HG03066 (cell line): ENCODE measurements around the gene ICAM3.

Source experiments
- ATAC-seq: cut with Tn5 transposase; IDR thresholded peaks from one replicate; pipeline ENCODE4 v1.9.1; 2021; ENCODE audit warnings: low read depth; ENCODE audit not compliant: unreplicated experiment

Gene ICAM3

DNA sequence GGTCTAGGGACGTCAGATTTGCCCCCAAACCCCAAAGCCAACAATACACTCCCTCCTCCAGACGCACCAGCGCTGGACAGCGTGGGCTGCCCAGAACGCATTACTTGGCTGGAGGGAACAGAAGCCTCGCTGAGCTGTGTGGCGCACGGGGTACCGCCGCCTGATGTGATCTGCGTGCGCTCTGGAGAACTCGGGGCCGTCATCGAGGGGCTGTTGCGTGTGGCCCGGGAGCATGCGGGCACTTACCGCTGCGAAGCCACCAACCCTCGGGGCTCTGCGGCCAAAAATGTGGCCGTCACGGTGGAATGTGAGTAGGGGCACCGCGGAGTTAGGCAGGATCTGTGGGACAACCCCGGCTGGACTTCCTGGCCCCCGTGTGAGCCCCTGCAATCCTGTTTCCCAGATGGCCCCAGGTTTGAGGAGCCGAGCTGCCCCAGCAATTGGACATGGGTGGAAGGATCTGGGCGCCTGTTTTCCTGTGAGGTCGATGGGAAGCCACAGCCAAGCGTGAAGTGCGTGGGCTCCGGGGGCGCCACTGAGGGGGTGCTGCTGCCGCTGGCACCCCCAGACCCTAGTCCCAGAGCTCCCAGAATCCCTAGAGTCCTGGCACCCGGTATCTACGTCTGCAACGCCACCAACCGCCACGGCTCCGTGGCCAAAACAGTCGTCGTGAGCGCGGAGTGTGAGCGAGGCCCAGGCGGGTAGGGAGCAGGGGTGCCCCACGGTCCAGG is 45.6 kb downstream of the ICAM3 start:
- ATAC-seq = no peak

- ATAC-seq = no peak
Observed at GRCh38 chr19:10292789-10293636, 46.4 kb downstream of the ICAM3 start.

DNA sequence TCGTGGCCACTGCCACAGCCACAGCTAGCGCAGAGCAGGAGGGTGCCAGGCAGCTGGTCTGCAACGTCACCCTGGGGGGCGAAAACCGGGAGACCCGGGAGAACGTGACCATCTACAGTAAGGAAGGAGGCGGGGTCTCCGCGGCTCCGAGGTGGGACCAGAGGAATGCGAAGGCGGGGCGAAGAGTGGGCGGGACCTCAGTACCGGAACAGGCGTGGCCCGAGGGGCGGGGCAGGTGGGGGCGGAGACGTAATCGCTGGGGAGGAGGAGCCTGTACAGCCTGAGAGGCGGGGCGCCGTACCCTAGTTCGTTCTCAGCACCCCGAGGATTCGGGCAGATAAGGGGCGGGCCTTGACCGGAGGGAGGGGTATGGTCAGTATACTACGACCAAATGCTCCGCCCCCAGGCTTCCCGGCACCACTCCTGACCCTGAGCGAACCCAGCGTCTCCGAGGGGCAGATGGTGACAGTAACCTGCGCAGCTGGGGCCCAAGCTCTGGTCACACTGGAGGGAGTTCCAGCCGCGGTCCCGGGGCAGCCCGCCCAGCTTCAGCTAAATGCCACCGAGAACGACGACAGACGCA is 47.1 kb downstream of the ICAM3 start:
- no peak for ATAC-seq

DNA sequence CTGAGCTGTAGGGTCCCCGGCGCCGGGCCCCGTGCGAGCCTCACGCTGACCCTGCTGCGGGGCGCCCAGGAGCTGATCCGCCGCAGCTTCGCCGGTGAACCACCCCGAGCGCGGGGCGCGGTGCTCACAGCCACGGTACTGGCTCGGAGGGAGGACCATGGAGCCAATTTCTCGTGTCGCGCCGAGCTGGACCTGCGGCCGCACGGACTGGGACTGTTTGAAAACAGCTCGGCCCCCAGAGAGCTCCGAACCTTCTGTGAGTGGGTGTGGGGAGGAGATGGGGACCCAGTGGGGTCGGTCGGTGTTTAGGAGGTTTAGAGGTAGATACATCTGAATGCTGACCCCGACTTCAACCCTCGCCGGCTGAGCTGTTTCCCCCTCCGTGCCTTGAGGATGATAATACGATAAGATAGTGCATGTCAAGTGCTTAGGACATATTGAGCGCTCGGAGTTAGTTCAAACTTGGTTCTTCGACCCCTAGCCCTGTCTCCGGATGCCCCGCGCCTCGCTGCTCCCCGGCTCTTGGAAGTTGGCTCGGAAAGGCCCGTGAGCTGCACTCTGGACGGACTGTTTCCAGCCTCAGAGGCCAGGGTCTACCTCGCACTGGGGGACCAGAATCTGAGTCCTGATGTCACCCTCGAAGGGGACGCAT is 47.7 kb downstream of the ICAM3 start:
- no peak for ATAC-seq

DNA sequence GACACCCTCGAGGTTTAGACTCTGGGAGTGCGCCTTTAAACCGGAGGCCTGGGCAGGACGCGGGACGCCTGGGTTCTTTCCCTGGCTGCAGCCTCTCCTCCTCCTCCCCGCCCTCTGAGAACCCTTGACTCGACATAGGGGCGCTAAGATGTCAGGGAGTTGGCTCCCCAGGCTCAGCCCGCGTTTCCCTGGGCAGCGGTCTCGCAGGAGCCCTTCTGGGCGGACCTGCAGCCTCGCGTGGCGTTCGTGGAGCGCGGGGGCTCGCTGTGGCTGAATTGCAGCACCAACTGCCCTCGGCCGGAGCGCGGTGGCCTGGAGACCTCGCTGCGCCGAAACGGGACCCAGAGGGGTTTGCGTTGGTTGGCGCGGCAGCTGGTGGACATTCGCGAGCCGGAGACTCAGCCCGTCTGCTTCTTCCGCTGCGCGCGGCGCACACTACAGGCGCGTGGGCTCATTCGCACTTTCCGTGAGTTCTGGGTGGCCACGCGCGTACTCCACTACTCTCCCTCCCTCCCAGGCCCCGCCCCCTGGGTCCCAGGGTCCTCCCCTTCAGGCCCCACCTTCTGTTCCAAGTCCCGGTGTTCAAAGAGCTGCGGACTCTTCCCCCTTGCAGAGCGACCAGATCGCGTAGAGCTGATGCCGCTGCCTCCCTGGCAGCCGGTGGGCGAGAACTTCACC is 48.4 kb downstream of the ICAM3 start:
- no peak for ATAC-seq

DNA sequence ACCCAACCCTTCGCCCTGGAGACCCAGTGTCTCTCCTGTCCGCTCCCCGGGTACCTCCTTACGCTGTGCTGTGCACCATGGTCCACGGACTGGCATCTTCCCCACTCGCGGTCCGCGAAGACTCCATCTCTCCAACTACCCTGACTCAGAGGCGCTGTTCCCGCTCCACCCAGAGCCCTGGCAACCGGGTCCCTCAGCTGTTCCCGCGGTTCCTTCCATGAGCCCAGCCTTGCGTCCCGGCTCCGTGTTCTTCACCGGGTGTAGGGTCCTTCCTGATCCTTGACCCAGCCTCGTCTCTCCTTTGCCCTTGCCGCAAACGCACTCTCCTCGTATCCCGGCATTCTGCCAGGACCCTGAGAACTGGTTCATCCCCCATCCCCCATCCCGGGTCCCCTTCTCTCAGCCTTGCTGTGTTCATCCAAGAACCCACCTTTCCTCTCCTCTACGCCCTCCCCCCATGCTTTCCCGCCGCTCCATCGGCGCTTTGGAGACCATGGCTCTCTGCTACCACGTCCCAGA is 49.0 kb downstream of the ICAM3 start:
- ATAC-seq = no peak

GRCh38 chr19:10289836-10290356 is 49.5 kb downstream of the ICAM3 start, which contains the start of gene ICAM5:
Gene ICAM5, plus strand, starts transcription at chr19:10289952. Its CDS starts 92 bp downstream, at chr19:10290044.
- no peak for ATAC-seq

DNA sequence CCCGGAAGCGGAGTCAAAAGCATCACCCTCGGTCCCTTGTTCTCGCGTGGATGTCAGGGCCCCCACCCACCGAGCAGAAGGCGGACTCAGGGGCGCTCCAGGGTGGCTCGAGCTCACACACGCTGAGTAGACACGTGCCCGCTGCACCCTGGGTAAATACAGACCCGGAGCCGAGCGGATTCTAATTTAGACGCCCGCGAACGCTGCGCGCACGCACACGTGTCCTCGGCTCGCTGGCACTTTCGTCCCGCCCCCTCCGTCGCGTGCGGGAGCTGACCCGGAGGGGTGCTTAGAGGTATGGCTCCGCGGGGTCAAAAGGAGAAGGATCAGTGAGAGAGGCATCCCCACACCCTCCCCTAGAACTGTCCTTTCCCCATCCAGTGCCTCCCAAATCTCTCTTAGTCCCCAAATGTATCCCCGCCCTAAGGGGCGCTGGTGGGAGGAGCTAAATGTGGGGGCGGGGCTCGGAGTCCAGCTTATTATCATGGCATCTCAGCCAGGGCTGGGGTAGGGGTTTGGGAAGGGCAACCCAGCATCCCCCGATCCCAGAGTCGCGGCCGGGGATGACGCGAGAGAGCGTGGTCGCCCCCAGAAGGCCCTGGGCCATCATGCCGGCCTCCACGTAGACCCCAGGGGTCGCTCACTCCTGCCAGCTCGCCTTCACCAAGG is 50.1 kb downstream of the ICAM3 start:
- ATAC-seq = no peak

GRCh38 chr19:10288662-10289166 is 50.7 kb downstream of the ICAM3 start:
- ATAC-seq = no peak

GRCh38 chr19:10286803-10287737 is 52.4 kb downstream of the ICAM3 start, which contains the start of gene ICAM4:
Gene ICAM4, plus strand, starts transcription at chr19:10286955. Its CDS starts 58 bp downstream, at chr19:10287013.
- ATAC-seq = no peak

DNA sequence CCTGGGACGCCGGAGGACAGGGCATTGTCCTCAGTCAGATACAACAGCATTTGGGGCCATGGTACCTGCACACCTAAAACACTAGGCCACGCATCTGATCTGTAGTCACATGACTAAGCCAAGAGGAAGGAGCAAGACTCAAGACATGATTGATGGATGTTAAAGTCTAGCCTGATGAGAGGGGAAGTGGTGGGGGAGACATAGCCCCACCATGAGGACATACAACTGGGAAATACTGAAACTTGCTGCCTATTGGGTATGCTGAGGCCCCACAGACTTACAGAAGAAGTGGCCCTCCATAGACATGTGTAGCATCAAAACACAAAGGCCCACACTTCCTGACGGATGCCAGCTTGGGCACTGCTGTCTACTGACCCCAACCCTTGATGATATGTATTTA is 54.0 kb downstream of the ICAM3 start:
- ATAC-seq = no peak

DNA sequence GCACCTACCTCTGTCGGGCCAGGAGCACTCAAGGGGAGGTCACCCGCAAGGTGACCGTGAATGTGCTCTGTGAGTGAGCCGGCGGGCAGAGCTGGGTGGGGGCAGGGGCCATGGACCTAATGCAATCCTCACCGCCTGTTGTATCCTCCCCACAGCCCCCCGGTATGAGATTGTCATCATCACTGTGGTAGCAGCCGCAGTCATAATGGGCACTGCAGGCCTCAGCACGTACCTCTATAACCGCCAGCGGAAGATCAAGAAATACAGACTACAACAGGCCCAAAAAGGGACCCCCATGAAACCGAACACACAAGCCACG is 54.5 kb downstream of the ICAM3 start:
- no peak for ATAC-seq

GRCh38 chr19:10284065-10284959 is 55.1 kb downstream of the ICAM3 start:
- no peak for ATAC-seq
